Tibial nerve (tissue), 4 donors: Measurements from ENCODE around the gene DCBLD2. TPM values are rescaled to one million over a fixed set of nuclear protein-coding genes. Genes with fewer than 3 reads are reported as not detected.

ENCODE experiments used
- DNase-seq, 2 donors: peaks; one replicate each; pipeline ENCODE4 v3.0.0-alpha.2; 2019; ENCODE audit warnings: low spot score in 2 of 2
- H3K27ac ChIP-seq, 4 donors: fragments of 200-600 bp; sonication (generic) in 3 of 4; one replicate each; pipeline ENCODE4 v1.5.1; 2017 to 2019; ENCODE audit warnings: mild to moderate bottlenecking in 1 of 4
- H3K27me3 ChIP-seq, 2 donors: fragments of 200-600 bp; sonication (generic) in 1 of 2; one replicate each; pipeline versions ENCODE4 v1.5.1 to v1.6.0; 2017 to 2019
- H3K36me3 ChIP-seq, 3 donors: fragments of 200-600 bp; sonication (generic); one replicate each; pipeline ENCODE4 v1.5.1; 2018 to 2019
- H3K4me1 ChIP-seq, 4 donors: fragments of 200-600 bp; sonication (generic) in 3 of 4; one replicate each; pipeline ENCODE4 v1.5.1; 2017 to 2019
- H3K4me3 ChIP-seq, 4 donors: fragments of 200-600 bp; sonication (generic) in 3 of 4; one replicate each; pipeline ENCODE4 v1.5.1; 2017 to 2019; ENCODE audit warnings: mild to moderate bottlenecking in 1 of 4, moderate library complexity in 1 of 4
- H3K9me3 ChIP-seq, 4 donors: fragments of 200-600 bp; sonication (generic) in 3 of 4; one replicate each; pipeline ENCODE4 v1.5.1; 2017 to 2019
- EP300 ChIP-seq, 2 donors: sonication (generic); formaldehyde crosslinking; IDR thresholded peaks; one replicate each; pipeline ENCODE4 v1.6.1; 2017; ENCODE audit warnings: antibody characterized with exemption in 2 of 2, mild to moderate bottlenecking in 1 of 2
- POLR2A ChIP-seq, 2 donors: fragments of 450-650 bp; IDR thresholded peaks; one replicate each; pipeline ENCODE4 v1.6.1; 2017; ENCODE audit warnings: antibody characterized with exemption in 2 of 2, mild to moderate bottlenecking in 2 of 2, moderate library complexity in 2 of 2
- WGBS, 2 donors: methylation state at CpG; one replicate each; pipeline ENCODE4 v1.1.5; 2018; 5-methylcytosine and 5-hydroxymethylcytosine counted together
- total RNA-seq, 4 donors: library from RNA; depleted of rRNA; stranded (reverse); fragments of >200 nt; gene quantifications; one replicate each; pipeline ENCODE4 v1.1.0, GENCODE V29; 2016
- TF ChIP-seq, protein P1 (sequence below), 5 experiments: fragments of 200-600 bp in 3 of 5; fragments of 450-650 bp in 2 of 5; sonication (generic) in 3 of 5; IDR thresholded peaks; one replicate each; pipeline ENCODE4 v1.5.1; 2016 to 2019; ENCODE audit warnings: antibody characterized with exemption in 5 of 5, mild to moderate bottlenecking in 3 of 5, moderate library complexity in 2 of 5

DCBLD2 gene
- total RNA-seq, 4 donors from 2014 or later: 37.8 to 51.9 (median 43.6) TPM

DNA sequence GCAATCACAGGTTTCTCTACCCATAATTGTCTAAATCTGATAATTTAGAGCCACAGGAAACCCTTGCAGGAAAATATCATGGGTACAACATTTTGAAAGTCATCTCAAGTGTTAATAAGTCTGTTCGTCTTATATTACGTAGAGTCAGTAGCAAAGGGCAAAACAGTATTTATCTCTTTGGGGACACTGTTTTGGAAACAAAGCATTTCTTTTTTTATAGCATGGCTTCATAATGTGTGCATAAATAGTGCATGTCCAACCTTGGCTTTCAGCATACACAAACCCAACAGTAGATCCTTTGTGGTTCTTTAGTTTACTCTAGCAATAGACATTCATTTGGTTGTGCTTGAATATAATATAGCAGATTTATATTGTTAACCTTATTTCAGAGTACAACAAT is 114.3 kb downstream of the DCBLD2 start:
- H3K27me3 ChIP-seq: no peaks in the 10 kb centered on the region
- H3K36me3 ChIP-seq: no peaks in the 10 kb centered on the region
- DNase-seq: no peak
- H3K4me1 ChIP-seq: peaks cover 0 to 61% (median 6%) of the 10 kb centered on the region in 4 donors
- TF ChIP-seq POLR2A (IDR thresholded peaks at IDR 0.05) (no peak), EP300 (IDR thresholded peaks at IDR 0.05) (no peak)
- TF ChIP-seq, protein P1, sequence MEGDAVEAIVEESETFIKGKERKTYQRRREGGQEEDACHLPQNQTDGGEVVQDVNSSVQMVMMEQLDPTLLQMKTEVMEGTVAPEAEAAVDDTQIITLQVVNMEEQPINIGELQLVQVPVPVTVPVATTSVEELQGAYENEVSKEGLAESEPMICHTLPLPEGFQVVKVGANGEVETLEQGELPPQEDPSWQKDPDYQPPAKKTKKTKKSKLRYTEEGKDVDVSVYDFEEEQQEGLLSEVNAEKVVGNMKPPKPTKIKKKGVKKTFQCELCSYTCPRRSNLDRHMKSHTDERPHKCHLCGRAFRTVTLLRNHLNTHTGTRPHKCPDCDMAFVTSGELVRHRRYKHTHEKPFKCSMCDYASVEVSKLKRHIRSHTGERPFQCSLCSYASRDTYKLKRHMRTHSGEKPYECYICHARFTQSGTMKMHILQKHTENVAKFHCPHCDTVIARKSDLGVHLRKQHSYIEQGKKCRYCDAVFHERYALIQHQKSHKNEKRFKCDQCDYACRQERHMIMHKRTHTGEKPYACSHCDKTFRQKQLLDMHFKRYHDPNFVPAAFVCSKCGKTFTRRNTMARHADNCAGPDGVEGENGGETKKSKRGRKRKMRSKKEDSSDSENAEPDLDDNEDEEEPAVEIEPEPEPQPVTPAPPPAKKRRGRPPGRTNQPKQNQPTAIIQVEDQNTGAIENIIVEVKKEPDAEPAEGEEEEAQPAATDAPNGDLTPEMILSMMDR (IDR thresholded peaks at IDR 0.05): no peak
- H3K27ac ChIP-seq: peak overlapping the region in 2 of 4 donors; percentile 61 to 76
- 31 to 41% methylated on average over 2 of the region's 2 CpGs for WGBS, 2 donors
- H3K9me3 ChIP-seq: no peaks in the 10 kb centered on the region
- H3K4me3 ChIP-seq: no peak overlapping the region

DNA sequence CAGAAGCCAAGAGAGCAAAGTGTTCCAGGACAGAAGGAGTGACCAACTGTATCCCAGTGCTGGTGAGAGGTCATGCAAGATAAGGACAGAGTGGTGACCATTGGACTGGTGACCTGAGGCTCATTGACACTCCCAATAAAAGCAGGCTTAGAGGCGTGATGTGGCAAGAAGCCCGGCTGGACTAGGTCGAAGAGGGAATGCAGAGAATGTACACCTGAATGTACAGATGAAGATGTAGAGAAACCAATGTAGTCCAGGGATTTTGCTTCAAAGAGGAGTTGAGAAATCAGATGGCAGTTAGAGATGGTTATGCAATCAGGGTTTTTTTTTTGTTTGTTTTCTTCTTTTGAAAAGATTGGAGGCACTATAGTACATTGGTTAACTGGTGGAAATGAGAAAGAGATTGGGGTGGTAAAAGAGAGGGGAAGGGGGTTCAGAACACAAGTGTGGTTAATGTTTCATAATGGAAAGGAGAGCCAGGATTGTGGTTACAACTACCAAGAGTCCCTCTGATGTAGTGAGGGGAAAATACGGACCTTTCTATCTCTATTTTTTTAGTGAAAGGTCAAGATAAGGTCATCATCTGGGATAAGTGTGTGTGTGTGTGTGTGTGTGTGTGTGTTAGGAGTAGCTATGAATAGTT is 115.0 kb downstream of the DCBLD2 start:
- no peaks in the 10 kb centered on the region for H3K9me3 ChIP-seq
- H3K4me1 ChIP-seq: peaks cover 0 to 68% (median 6%) of the 10 kb centered on the region in 4 donors
- no peak overlapping the region for H3K4me3 ChIP-seq
- 75 to 78% methylated on average over 4 of the region's 4 CpGs for WGBS, 2 donors
- no peaks in the 10 kb centered on the region for H3K27me3 ChIP-seq
- TF ChIP-seq, protein P1 (IDR thresholded peaks at IDR 0.05): no peak
- no peak for TF ChIP-seq POLR2A (IDR thresholded peaks at IDR 0.05)
- peak in 1 of 2 donors; percentile 40 for TF ChIP-seq EP300 (IDR thresholded peaks at IDR 0.05)
- peak overlapping the region in 2 of 4 donors; percentile 61 to 76 for H3K27ac ChIP-seq
- H3K36me3 ChIP-seq: no peaks in the 10 kb centered on the region
- DNase-seq: no peak

DNA sequence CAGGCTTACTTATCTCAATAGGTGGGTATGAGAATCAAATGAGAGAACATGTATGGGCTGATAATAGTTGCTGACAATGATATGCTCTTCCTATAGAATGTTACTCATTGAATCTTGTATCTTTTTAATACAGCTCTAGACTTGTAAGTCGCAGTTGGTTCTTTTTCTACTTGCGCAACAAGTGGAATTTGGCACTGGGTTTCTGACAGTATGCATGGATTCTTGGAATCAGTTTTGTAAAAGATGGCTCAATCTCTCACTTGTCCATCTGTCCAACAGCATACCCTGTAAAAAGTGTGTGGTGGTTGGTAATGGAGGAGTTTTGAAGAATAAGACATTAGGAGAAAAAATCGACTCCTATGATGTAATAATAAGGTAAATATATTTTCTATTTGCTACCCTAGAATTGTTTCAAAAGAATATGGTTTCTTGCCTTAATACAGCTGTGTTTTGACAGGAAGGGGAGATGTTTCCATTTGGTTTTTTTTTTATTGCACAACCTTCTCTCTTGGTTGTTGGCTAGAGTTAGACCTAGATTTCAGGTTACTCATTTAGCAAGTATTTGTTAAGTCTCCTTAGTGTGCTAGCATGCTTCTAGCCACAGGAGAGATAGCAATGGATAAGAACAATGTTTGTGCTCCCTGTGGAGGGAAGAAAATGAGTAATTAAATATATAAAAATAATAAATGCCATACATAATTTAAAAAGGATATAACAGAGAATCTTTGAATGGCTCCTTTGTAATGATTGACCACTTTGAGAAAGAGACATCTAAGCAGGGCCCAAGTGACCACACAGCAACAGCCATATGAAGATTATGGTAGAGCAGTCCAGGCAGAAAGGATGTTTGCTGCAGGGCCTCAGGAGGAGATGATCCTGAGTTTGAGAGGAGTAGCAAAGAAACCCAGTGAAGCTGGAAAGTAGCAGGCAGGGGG is 116.6 kb downstream of the DCBLD2 start:
- H3K36me3 ChIP-seq: no peaks in the 10 kb centered on the region
- H3K4me1 ChIP-seq: peaks cover 0 to 79% (median 9%) of the 10 kb centered on the region in 4 donors
- DNase-seq: no peak
- H3K27me3 ChIP-seq: no peaks in the 10 kb centered on the region
- H3K4me3 ChIP-seq: no peak overlapping the region
- 55 to 71% methylated on average over 3 of the region's 3 CpGs for WGBS, 2 donors
- peak in 1 of 2 donors; percentile 37 for TF ChIP-seq EP300 (IDR thresholded peaks at IDR 0.05)
- TF ChIP-seq, protein P1 (IDR thresholded peaks at IDR 0.05): no peak
- peak overlapping the region in 2 of 4 donors; percentile 61 to 76 for H3K27ac ChIP-seq
- no peaks in the 10 kb centered on the region for H3K9me3 ChIP-seq

DNA sequence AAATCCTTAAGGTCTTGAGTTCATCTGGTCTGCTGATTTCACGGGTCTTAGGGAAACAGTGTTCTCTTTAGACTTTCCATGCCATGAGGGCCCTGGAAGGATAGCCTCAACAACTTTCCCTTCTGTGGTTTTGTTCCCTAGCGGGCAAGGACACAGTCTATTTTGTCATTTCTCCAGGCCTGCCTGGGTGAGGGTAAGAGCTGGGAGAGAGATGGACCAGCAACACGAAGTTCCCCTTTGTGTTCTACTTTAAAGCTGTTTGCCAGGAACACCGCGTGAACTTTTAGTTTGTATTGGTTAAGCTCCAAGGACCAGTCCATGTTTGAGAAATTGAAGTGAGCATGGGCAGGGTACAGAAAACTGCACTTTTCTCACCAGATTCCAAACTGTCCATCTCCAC is 117.5 kb downstream of the DCBLD2 start:
- peak in 1 of 2 donors; percentile 56 for DNase-seq
- peak in 1 of 2 donors; percentile 43 for TF ChIP-seq EP300 (IDR thresholded peaks at IDR 0.05)
- TF ChIP-seq POLR2A (IDR thresholded peaks at IDR 0.05): no peak
- H3K9me3 ChIP-seq: no peaks in the 10 kb centered on the region
- peak overlapping the region in 2 of 4 donors; percentile 61 to 73 for H3K27ac ChIP-seq
- H3K4me3 ChIP-seq: no peak overlapping the region
- H3K27me3 ChIP-seq: no peaks in the 10 kb centered on the region
- 26 to 28% methylated on average over 5 of the region's 5 CpGs for WGBS, 2 donors
- peaks cover 0 to 88% (median 14%) of the 10 kb centered on the region in 4 donors for H3K4me1 ChIP-seq
- no peaks in the 10 kb centered on the region for H3K36me3 ChIP-seq

DNA sequence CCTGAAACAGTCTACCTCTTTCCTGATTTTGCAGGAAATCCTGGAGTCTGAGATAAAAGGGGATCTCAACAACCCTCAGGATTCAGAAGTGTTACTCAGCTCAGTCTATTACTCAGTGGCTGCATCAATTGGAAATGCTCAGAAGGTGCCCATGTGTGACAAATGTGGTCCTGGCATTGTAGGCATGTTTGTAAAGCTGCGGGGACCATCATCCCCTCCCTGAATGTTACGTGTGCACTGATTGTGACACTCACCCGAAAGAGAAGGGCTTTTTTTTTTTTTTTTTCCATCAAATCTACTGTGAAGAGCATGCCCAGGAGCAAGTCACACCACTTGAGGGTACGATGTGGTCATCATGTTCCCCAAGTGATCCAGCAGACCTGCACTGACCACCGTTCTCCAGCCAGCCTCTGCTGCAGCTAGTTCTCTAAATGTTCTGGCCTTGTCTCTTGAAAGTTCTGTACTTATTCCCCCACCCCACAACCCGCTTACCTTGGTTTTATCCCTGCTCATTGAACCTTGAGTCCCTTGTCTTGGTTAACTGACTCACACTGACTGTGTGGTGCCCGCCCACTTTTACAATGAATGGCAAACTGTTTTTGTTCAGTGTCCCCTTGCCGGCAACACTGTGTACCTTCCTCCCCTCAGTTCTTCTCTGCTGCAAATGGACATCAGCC is 118.5 kb downstream of the DCBLD2 start:
- Histone ChIP-seq H3K36me3 (no peaks in the 10 kb centered on the region), H3K27me3 (no peaks in the 10 kb centered on the region), H3K27ac (peak overlapping the region in 2 of 4 donors; percentile 61 to 73), H3K4me1 (peaks cover 0 to 90% (median 19%) of the 10 kb centered on the region in 4 donors), H3K4me3 (no peak overlapping the region), H3K9me3 (no peaks in the 10 kb centered on the region)
- DNase-seq: no peak
- WGBS, 2 donors: 82 to 86% methylated on average over 8 of the region's 8 CpGs
- no peak for TF ChIP-seq POLR2A (IDR thresholded peaks at IDR 0.05)
- TF ChIP-seq, protein P1 (IDR thresholded peaks at IDR 0.05): no peak
- no peak for TF ChIP-seq EP300 (IDR thresholded peaks at IDR 0.05)
